Renal cortex interstitium (tissue), 11 donors: ENCODE data around the gene NT5C. TPM values are rescaled to one million over a fixed set of nuclear protein-coding genes. Genes with fewer than 3 reads are reported as not detected.
A peak's percentile ranks its signal among the peaks of the same experiment; 100 is the strongest.

Experiments
- DNase-seq, 11 donors: peaks; one replicate each; pipeline ENCODE4 v3.0.0-alpha.2; 2013; ENCODE audit warnings: low read depth in 9 of 11, low spot score in 4 of 11; ENCODE audit errors: extremely low read depth in 1 of 11
- polyA plus RNA-seq, 3 donors: library from polyadenylated mRNA; unstranded; fragments of 120-200 nt; gene quantifications; one replicate each; pipeline ENCODE4 v1.2.1, GENCODE V29; 2013; ENCODE audit not compliant: insufficient read length in 3 of 3

The NT5C gene
- polyA plus RNA-seq, 3 donors: 46.9 to 70.1 (median 61.7) TPM

GRCh38 chr17:75105126-75106080 is 26.1 kb downstream of the NT5C start:
- DNase-seq: no peak

- DNase-seq: no peak
Observed at GRCh38 chr17:75103601-75104554, 27.7 kb downstream of the NT5C start.

- no peak for DNase-seq
Observed at GRCh38 chr17:75102385-75102821, 29.1 kb downstream of the NT5C start.

GRCh38 chr17:75099881-75100595 is 31.5 kb downstream of the NT5C start:
- DNase-seq: no peak

- no peak for DNase-seq
Observed at GRCh38 chr17:75098861-75099260, 32.7 kb downstream of the NT5C start.

GRCh38 chr17:75097865-75098264 is 33.7 kb downstream of the NT5C start:
- DNase-seq: no peak

- DNase-seq: no peak
Observed at GRCh38 chr17:75096082-75096625, 35.4 kb downstream of the NT5C start.

GRCh38 chr17:75094871-75095399 is 36.6 kb downstream of the NT5C start:
- no peak for DNase-seq

GRCh38 chr17:75093548-75094158 is 37.9 kb downstream of the NT5C start:
- no peak for DNase-seq

GRCh38 chr17:75091855-75092327 is 39.7 kb downstream of the NT5C start:
- DNase-seq: no peak

- no peak for DNase-seq
Observed at GRCh38 chr17:75090871-75091854, 40.4 kb downstream of the NT5C start.

- no peak for DNase-seq
Observed at GRCh38 chr17:75088465-75089417, 42.8 kb downstream of the NT5C start.

GRCh38 chr17:75087558-75088453 is 43.7 kb downstream of the NT5C start, which contains the start of gene SLC16A5:
Gene SLC16A5, plus strand, starts transcription at chr17:75087954. Its CDS starts 5,683 bp downstream, at chr17:75093637.
- DNase-seq: peak in 8 of 11 donors; percentile 61 to 88 (median 78)

GRCh38 chr17:75087182-75087557 is 44.4 kb downstream of the NT5C start:
- DNase-seq: no peak
